ENCODE measurements around the gene HMOX2.
A peak's percentile ranks its signal among the peaks of the same experiment; 100 is the strongest.

The HMOX2 gene

GRCh38 chr16:4507588-4508345 is 31.6 kb downstream of the HMOX2 start:
- Histone ChIP-seq H3K27ac (ENCODE audit: low read length) (no peak overlapping the region), H3K9me3 (ENCODE audit: control insufficient read depth in 1 of 2, low read length in 2 of 2) (no peaks in the 10 kb centered on the region), H3K4me3 (ENCODE audit: low read depth in 1 of 2, low read length in 2 of 2) (no peak overlapping the region), H3K4me1 (ENCODE audit: control insufficient read depth in 1 of 2, insufficient read depth in 2 of 2, low read length in 2 of 2) (peaks cover 4 to 15% of the 10 kb centered on the region in 2 donors), H3K27me3 (ENCODE audit: low read depth, low read length) (no peaks in the 10 kb centered on the region), H3K36me3 (ENCODE audit: control insufficient read depth in 1 of 2, insufficient read depth in 2 of 2, low read length in 2 of 2) (peaks cover 46 to 54% of the 10 kb centered on the region in 2 donors)

DNA sequence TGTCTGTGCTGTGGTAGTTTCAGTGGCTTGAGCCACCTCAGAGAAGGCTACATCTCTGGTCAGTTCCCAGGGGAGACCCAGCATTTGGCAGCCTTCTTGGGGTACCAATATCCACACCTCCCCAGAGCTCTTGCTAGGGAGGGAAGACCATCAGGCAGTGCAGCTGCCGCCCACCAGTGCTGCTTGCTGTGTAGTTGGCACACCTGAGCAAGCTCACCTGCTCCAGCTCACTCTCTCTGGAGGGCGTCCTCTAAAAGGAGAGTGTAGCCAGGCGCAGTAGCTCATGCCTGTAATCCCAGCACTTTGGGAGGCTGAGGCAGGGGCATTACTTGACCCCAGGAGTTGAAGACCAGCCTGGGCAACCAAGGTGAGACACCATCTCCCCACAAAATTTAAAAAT is 32.6 kb downstream of the HMOX2 start:
- no peak overlapping the region for H3K27ac ChIP-seq (ENCODE audit: low read length)
- no peaks in the 10 kb centered on the region for H3K27me3 ChIP-seq (ENCODE audit: low read depth, low read length)
- H3K4me3 ChIP-seq (ENCODE audit: low read depth in 1 of 2, low read length in 2 of 2), result no peak overlapping the region
- peaks cover 4 to 24% of the 10 kb centered on the region in 2 donors for H3K4me1 ChIP-seq (ENCODE audit: control insufficient read depth in 1 of 2, insufficient read depth in 2 of 2, low read length in 2 of 2)
- no peaks in the 10 kb centered on the region for H3K9me3 ChIP-seq (ENCODE audit: control insufficient read depth in 1 of 2, low read length in 2 of 2)
- peaks cover 46 to 59% of the 10 kb centered on the region in 2 donors for H3K36me3 ChIP-seq (ENCODE audit: control insufficient read depth in 1 of 2, insufficient read depth in 2 of 2, low read length in 2 of 2)

DNA sequence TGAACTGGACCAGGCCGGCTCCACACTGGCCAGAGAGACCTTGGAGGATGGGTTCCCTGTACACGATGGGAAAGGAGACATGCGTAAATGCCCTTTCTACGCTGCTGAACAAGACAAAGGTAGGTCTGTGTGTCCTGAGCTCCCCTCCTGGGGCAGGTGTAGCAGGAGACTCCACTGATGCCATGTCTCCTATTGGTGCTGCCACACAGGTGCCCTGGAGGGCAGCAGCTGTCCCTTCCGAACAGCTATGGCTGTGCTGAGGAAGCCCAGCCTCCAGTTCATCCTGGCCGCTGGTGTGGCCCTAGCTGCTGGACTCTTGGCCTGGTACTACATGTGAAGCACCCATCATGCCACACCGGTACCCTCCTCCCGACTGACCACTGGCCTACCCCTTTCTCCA is 33.2 kb downstream of the HMOX2 start:
- peaks cover 46 to 59% of the 10 kb centered on the region in 2 donors for H3K36me3 ChIP-seq (ENCODE audit: control insufficient read depth in 1 of 2, insufficient read depth in 2 of 2, low read length in 2 of 2)

DNA sequence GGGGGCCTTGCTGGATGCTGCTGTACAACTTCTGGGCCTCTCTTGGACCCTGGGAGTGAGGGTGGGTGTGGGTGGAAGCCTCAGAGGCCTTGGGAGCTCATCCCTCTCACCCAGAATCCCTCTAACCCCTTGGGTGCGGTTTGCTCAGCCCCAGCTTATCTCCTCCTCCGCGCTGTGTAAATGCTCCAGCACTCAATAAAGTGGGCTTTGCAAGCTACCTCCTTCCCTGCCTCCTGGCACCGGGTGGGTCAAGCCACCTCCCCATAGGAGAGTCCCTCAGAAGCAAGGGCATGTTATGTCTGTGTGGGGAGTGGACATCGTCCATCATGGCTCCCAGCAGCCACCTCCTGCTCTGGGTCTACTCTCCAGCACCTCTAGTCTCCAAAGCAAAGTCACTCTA is 33.9 kb downstream of the HMOX2 start:
- peaks cover 13 to 38% of the 10 kb centered on the region in 2 donors for H3K4me1 ChIP-seq (ENCODE audit: control insufficient read depth in 1 of 2, insufficient read depth in 2 of 2, low read length in 2 of 2)
- H3K36me3 ChIP-seq (ENCODE audit: control insufficient read depth in 1 of 2, insufficient read depth in 2 of 2, low read length in 2 of 2), result peaks cover 46 to 59% of the 10 kb centered on the region in 2 donors
- H3K27ac ChIP-seq (ENCODE audit: low read length), result no peak overlapping the region

More for the DNA sequence above, 33.2 kb downstream of the HMOX2 start:
- Histone ChIP-seq H3K27ac (ENCODE audit: low read length) (no peak overlapping the region), H3K4me3 (ENCODE audit: low read depth in 1 of 2, low read length in 2 of 2) (no peak overlapping the region), H3K9me3 (ENCODE audit: control insufficient read depth in 1 of 2, low read length in 2 of 2) (no peaks in the 10 kb centered on the region), H3K4me1 (ENCODE audit: control insufficient read depth in 1 of 2, insufficient read depth in 2 of 2, low read length in 2 of 2) (peaks cover 8 to 30% of the 10 kb centered on the region in 2 donors), H3K27me3 (ENCODE audit: low read depth, low read length) (no peaks in the 10 kb centered on the region)

GRCh38 chr16:4510747-4511426 is 34.7 kb downstream of the HMOX2 start:
- H3K36me3 ChIP-seq (ENCODE audit: control insufficient read depth in 1 of 2, insufficient read depth in 2 of 2, low read length in 2 of 2), result peaks cover 41 to 59% of the 10 kb centered on the region in 2 donors
- H3K4me1 ChIP-seq (ENCODE audit: control insufficient read depth in 1 of 2, insufficient read depth in 2 of 2, low read length in 2 of 2), result peaks cover 21 to 41% of the 10 kb centered on the region in 2 donors

More for the DNA sequence above, 33.9 kb downstream of the HMOX2 start:
- H3K27me3 ChIP-seq (ENCODE audit: low read depth, low read length), result no peaks in the 10 kb centered on the region
- H3K4me3 ChIP-seq (ENCODE audit: low read depth in 1 of 2, low read length in 2 of 2), result no peak overlapping the region
- H3K9me3 ChIP-seq (ENCODE audit: control insufficient read depth in 1 of 2, low read length in 2 of 2), result no peaks in the 10 kb centered on the region

DNA sequence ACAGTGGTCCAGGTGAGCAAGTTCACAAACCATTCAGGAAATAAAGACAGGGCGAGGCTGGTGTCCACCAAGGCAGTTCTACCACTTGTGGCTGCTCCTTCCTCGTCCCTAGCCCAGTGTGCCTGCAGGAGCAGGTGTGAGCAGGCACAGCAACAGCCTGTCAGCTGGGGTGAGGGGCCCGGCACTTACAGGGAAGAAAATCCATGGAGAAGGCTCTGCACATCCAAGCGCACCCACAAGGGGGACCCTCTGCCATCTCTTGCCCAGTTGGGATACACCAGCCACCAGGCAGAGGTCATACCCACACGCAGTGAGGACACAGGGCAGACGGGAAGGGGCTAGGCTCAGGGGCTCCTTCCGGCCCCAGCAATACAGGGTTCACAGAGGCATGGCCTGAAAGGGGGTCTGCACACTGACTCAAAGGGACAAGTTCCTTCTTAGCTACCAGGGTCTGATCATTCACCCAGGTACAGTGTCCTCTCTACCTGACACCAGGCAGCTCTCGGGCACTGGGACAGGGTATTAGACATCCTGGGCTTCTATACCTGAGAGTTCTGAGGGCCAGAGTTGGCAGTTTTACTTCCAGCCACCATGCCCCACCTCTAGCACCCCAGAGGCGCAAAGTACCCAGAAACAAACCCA is 35.4 kb downstream of the HMOX2 start:
- H3K27me3 ChIP-seq (ENCODE audit: low read depth, low read length), result no peaks in the 10 kb centered on the region
- no peaks in the 10 kb centered on the region for H3K9me3 ChIP-seq (ENCODE audit: control insufficient read depth in 1 of 2, low read length in 2 of 2)
- peaks cover 37 to 55% of the 10 kb centered on the region in 2 donors for H3K36me3 ChIP-seq (ENCODE audit: control insufficient read depth in 1 of 2, insufficient read depth in 2 of 2, low read length in 2 of 2)
- no peak overlapping the region for H3K27ac ChIP-seq (ENCODE audit: low read length)
- no peak overlapping the region for H3K4me3 ChIP-seq (ENCODE audit: low read depth in 1 of 2, low read length in 2 of 2)
- H3K4me1 ChIP-seq (ENCODE audit: control insufficient read depth in 1 of 2, insufficient read depth in 2 of 2, low read length in 2 of 2), result peaks cover 25 to 42% of the 10 kb centered on the region in 2 donors

More at GRCh38 chr16:4510747-4511426, 34.7 kb downstream of the HMOX2 start:
- no peak overlapping the region for H3K27ac ChIP-seq (ENCODE audit: low read length)
- H3K27me3 ChIP-seq (ENCODE audit: low read depth, low read length), result no peaks in the 10 kb centered on the region
- H3K4me3 ChIP-seq (ENCODE audit: low read depth in 1 of 2, low read length in 2 of 2), result no peak overlapping the region
- no peaks in the 10 kb centered on the region for H3K9me3 ChIP-seq (ENCODE audit: control insufficient read depth in 1 of 2, low read length in 2 of 2)

GRCh38 chr16:4512473-4512872 is 36.3 kb downstream of the HMOX2 start:
- no peak overlapping the region for H3K4me3 ChIP-seq (ENCODE audit: low read depth in 1 of 2, low read length in 2 of 2)
- peaks cover 29 to 42% of the 10 kb centered on the region in 2 donors for H3K4me1 ChIP-seq (ENCODE audit: control insufficient read depth in 1 of 2, insufficient read depth in 2 of 2, low read length in 2 of 2)
- no peaks in the 10 kb centered on the region for H3K27me3 ChIP-seq (ENCODE audit: low read depth, low read length)
- no peak overlapping the region for H3K27ac ChIP-seq (ENCODE audit: low read length)
- H3K9me3 ChIP-seq (ENCODE audit: control insufficient read depth in 1 of 2, low read length in 2 of 2), result no peaks in the 10 kb centered on the region
- H3K36me3 ChIP-seq (ENCODE audit: control insufficient read depth in 1 of 2, insufficient read depth in 2 of 2, low read length in 2 of 2), result peaks cover 36 to 52% of the 10 kb centered on the region in 2 donors

- no peaks in the 10 kb centered on the region for H3K27me3 ChIP-seq (ENCODE audit: low read depth, low read length)
- H3K9me3 ChIP-seq (ENCODE audit: control insufficient read depth in 1 of 2, low read length in 2 of 2), result no peaks in the 10 kb centered on the region
- H3K4me1 ChIP-seq (ENCODE audit: control insufficient read depth in 1 of 2, insufficient read depth in 2 of 2, low read length in 2 of 2), result peaks cover 29 to 42% of the 10 kb centered on the region in 2 donors
- H3K27ac ChIP-seq (ENCODE audit: low read length), result no peak overlapping the region
- H3K36me3 ChIP-seq (ENCODE audit: control insufficient read depth in 1 of 2, insufficient read depth in 2 of 2, low read length in 2 of 2), result peaks cover 28 to 44% of the 10 kb centered on the region in 2 donors
- no peak overlapping the region for H3K4me3 ChIP-seq (ENCODE audit: low read depth in 1 of 2, low read length in 2 of 2)
Measured at GRCh38 chr16:4513086-4513860, 37.1 kb downstream of the HMOX2 start.

- peaks cover 22 to 38% of the 10 kb centered on the region in 2 donors for H3K36me3 ChIP-seq (ENCODE audit: control insufficient read depth in 1 of 2, insufficient read depth in 2 of 2, low read length in 2 of 2)
- peaks cover 29 to 42% of the 10 kb centered on the region in 2 donors for H3K4me1 ChIP-seq (ENCODE audit: control insufficient read depth in 1 of 2, insufficient read depth in 2 of 2, low read length in 2 of 2)
- H3K27ac ChIP-seq (ENCODE audit: low read length), result peak overlapping the region; percentile 65
- H3K4me3 ChIP-seq (ENCODE audit: low read depth in 1 of 2, low read length in 2 of 2), result no peak overlapping the region
- H3K9me3 ChIP-seq (ENCODE audit: control insufficient read depth in 1 of 2, low read length in 2 of 2), result no peaks in the 10 kb centered on the region
- H3K27me3 ChIP-seq (ENCODE audit: low read depth, low read length), result no peaks in the 10 kb centered on the region
Measured at GRCh38 chr16:4513881-4514280, 37.7 kb downstream of the HMOX2 start.

DNA sequence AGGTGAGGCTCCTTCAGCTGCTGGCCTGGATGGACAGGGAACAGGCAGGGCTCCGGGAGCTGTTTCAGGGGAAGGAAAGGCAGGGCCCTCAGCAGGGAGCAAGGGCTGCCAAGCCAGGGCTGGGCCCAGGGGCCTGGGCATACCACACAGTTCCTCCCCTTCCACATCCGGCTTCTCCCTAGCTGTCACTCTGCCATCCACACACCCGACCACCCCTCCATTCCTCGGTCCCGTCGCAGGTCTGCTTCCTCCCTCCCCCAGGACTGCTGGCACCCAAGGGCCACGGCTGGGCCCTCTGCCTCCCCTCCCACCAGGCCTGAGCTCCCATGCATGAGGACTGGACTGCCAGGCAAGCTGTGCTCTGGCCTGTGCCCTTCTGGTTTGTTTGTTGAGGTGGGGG is 38.4 kb downstream of the HMOX2 start:
- H3K27ac ChIP-seq (ENCODE audit: low read length), result peak overlapping the region; percentile 65
- no peak overlapping the region for H3K4me3 ChIP-seq (ENCODE audit: low read depth in 1 of 2, low read length in 2 of 2)
- peaks cover 29 to 42% of the 10 kb centered on the region in 2 donors for H3K4me1 ChIP-seq (ENCODE audit: control insufficient read depth in 1 of 2, insufficient read depth in 2 of 2, low read length in 2 of 2)

More for the DNA sequence above, 38.4 kb downstream of the HMOX2 start:
- no peaks in the 10 kb centered on the region for H3K27me3 ChIP-seq (ENCODE audit: low read depth, low read length)
- no peaks in the 10 kb centered on the region for H3K9me3 ChIP-seq (ENCODE audit: control insufficient read depth in 1 of 2, low read length in 2 of 2)
- H3K36me3 ChIP-seq (ENCODE audit: control insufficient read depth in 1 of 2, insufficient read depth in 2 of 2, low read length in 2 of 2), result peaks cover 15 to 30% of the 10 kb centered on the region in 2 donors

All from muscle layer of duodenum (tissue), 2 donors.